Measurements from ENCODE around the gene MKRN2OS.

GRCh38 chr3:12508291-12508700, 37.0 kb downstream of the MKRN2OS start:
- TF ChIP-seq, protein P1, sequence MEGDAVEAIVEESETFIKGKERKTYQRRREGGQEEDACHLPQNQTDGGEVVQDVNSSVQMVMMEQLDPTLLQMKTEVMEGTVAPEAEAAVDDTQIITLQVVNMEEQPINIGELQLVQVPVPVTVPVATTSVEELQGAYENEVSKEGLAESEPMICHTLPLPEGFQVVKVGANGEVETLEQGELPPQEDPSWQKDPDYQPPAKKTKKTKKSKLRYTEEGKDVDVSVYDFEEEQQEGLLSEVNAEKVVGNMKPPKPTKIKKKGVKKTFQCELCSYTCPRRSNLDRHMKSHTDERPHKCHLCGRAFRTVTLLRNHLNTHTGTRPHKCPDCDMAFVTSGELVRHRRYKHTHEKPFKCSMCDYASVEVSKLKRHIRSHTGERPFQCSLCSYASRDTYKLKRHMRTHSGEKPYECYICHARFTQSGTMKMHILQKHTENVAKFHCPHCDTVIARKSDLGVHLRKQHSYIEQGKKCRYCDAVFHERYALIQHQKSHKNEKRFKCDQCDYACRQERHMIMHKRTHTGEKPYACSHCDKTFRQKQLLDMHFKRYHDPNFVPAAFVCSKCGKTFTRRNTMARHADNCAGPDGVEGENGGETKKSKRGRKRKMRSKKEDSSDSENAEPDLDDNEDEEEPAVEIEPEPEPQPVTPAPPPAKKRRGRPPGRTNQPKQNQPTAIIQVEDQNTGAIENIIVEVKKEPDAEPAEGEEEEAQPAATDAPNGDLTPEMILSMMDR (conservative IDR thresholded peaks at IDR 0.05 in 1 of 2, IDR thresholded peaks at IDR 0.05 in 1 of 2; ENCODE audit: low read depth in 1 of 2, low read length in 2 of 2): no peak
- TF ChIP-seq EZH2 (IDR thresholded peaks at IDR 0.05; ENCODE audit: low read length, missing control alignments): no peak
